GM15510 (cell line): ENCODE measurements around the gene MOB2.

ENCODE experiments used
- POLR2A ChIP-seq: IDR thresholded peaks from 3 replicates; pipeline ENCODE4 v1.6.1; 2011; ENCODE audit warnings: borderline replicate concordance; ENCODE audit not compliant: insufficient read length; ENCODE audit errors: extremely low read depth

The MOB2 gene

GRCh38 chr11:1479006-1479677 is 7.4 kb downstream of the MOB2 start:
- no peak for TF ChIP-seq POLR2A

DNA sequence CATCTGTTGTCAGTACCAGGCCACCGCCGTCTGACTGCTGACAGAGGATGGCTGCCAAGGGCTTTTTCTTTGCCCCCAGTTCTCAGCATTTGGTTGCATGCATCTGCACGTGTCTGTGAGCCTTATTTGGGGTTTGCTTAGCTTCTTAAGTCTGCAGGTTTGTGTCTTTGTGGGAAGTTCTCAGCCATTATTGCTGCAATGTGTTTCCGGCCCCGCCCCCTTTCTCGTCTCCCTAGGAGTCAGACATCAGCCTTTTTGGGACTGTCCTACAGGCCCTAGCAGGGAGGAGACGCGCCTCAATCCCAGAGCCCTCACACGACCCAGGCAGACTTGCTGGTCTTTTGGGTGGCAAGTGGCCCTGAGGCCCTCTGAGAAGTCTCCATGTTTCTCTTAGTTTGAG is 8.0 kb downstream of the MOB2 start:
- no peak for TF ChIP-seq POLR2A

- no peak for TF ChIP-seq POLR2A
Observed at GRCh38 chr11:1478011-1478410, 8.6 kb downstream of the MOB2 start.

GRCh38 chr11:1476940-1477736 is 9.4 kb downstream of the MOB2 start:
- TF ChIP-seq POLR2A = no peak

- no peak for TF ChIP-seq POLR2A
Observed at GRCh38 chr11:1475841-1476240, 10.7 kb downstream of the MOB2 start.

DNA sequence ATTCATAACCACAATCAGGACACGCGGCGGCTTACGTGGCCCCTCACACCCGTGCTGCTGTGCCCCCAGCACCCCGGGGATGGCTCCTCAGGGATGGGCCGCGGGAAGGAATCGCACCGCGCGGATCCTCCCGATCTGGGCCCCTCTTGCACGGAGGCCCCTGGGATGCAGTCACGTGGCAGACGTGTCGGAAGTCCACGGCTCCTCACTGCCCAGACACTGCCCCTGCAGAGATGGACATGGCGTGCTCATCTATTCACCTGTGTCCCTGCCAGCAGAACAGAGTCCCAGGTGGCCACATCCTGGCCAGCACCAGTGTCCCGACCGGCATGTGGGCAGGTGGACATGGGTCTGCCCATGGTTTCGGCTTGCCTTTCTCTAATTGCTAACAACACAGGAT is 12.8 kb downstream of the MOB2 start:
- TF ChIP-seq POLR2A = no peak

DNA sequence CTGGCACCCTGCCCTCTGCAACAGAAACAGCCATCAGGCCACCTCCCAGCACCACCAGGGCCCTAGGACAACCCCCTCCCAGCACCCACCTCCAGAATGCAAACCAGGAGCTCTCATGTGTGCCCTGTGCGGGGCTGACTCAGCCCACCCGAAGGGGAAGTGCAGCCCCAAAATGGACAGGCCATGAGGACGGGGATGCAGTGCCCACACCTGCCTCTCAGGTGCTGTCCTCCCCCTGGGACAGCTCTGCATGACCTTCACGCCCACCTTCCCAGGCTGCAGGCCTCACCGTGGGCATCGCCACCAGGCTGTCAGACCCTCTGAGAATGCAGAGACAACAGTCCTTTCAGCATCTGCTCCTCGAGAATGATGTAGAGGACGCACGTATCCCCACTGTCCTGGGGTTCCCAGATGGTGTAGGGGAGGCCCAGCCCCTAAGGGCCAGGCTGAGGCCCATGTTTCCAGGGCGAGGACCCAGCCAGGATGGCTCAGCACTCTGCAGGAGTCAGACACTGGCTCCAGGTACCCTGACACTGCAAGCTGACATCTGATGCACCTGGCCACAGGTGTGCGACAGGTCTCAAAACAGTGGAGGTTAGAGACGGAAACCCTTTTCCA is 13.5 kb downstream of the MOB2 start:
- no peak for TF ChIP-seq POLR2A

- no peak for TF ChIP-seq POLR2A
Observed at GRCh38 chr11:1472180-1473005, 14.2 kb downstream of the MOB2 start.

- TF ChIP-seq POLR2A = no peak
Observed at GRCh38 chr11:1471736-1472135, 14.8 kb downstream of the MOB2 start.

DNA sequence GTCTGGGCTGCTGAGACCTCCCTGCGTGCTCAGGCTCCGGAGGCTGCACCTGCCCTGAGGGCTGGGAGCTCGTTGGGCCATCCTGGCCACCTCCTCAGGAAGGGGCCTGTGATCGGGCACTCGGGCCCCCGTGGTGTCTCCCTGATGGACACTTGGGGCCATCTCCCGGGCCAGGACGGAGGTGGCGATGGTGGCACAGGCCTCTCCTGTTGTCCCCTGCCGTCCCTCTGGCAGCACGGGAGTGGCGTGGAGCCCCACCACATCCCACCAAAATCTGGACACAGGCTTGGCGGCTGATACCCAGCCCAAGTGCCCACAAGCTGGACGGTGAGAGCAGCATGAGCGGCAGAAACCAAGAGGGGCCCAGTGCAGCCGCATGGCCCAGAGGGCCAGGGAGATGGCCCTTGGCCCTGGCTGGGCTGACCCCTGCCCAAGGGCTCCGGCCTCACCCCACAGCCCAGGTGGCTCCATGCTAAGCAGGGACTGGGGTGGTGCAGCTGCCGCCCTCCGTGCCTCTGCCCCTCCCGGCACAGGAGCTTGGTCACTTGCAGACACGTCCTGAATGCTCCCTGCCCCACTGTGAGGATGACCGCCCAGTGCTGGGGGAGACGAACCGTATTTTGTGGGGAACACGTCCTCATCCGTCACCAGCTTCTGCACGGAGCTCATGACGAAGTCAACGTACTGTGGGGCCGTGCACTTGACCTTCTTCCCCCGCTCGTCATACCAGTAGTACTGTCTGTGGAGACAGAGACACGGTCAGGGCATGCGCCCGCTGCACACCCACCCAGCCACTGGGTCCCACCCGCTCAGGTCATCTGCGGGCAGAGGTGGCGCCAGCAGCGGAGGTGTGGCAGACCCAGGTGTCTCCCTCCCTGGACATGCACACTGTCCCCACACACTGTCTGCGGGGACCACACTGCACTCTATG is 15.6 kb downstream of the MOB2 start:
- no peak for TF ChIP-seq POLR2A

- no peak for TF ChIP-seq POLR2A
Observed at GRCh38 chr11:1469911-1470680, 16.5 kb downstream of the MOB2 start.

DNA sequence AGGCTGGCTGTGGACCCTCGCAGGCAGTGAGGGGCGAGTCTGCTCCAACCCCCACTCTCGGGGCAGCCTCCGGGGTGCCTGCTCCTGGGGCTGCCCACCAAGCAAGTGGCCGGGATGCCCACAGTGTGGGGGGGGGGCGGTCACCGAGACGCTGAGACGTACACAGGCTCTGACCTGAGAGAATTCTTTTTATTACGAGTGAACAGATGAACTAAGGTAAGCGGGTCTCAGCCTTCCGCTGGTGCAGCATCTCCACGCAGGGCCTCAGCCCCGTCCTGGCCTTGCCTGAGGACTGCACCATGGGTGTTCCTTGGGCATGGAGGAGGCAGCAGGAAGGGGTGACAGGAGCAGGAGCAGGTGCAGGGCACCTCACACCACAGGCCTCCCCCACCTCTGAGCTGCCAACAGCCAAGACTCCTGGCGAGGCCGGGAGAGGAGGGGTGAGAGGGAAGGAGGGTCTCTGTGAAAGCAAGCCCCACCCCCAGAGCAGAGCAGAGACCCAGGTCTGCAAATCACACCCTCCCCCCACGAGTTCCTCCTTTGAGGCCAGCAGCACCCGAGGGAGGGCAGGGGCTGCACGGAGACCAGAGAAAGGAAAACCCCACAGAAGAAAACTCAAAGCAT is 17.2 kb downstream of the MOB2 start:
- no peak for TF ChIP-seq POLR2A
